HK-2 (cell line): ENCODE measurements around the gene DPH3.

ENCODE experiments used
- DNase-seq: peaks from one replicate; pipeline ENCODE4 v3.0.0-alpha.2; 2018; ENCODE audit not compliant: unreplicated experiment

DPH3 gene

DNA sequence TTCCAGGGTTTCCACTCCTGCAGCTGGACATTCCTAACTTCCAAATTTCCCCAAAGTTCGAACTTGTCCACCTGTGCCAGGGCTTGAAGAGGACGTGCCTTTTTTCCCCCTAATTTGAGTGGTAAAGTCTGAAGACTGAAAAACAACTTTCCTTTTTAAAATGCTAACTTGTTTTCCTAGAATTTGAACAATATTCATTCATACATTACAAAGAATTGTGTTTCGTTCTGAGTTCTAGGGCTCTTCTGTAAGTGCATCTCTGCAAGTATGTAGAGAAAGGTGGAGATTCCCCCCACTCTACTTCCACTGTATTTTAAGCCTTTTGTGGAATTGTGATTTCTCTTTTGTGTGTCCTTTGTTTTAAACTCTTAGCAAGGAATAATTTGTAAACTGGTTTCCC lies 9.4 kb downstream of the DPH3 start:
- DNase-seq, result no peak

DNA sequence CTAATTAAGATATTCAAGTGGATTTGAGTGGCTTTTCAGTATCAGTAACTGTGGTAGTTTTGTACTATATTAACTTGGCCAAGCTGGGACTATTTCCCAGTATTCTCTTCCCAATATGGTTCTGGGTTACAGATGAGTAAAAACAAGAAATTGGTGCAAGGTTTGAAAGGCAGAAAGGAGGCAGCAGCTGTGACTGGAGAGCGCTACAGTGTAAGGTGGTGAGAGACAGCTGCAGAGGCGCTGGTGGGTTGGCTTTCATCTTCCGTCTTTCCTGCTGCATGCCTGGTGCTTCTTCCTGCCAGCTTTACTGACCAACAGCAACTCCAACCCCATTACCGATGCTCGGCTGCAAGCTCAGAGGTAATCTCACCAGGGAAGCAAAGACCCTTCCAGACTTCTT lies 9.8 kb downstream of the DPH3 start:
- DNase-seq, result no peak

GRCh38 chr3:16253601-16254000 lies 11.1 kb downstream of the DPH3 start:
- DNase-seq, result no peak

DNA sequence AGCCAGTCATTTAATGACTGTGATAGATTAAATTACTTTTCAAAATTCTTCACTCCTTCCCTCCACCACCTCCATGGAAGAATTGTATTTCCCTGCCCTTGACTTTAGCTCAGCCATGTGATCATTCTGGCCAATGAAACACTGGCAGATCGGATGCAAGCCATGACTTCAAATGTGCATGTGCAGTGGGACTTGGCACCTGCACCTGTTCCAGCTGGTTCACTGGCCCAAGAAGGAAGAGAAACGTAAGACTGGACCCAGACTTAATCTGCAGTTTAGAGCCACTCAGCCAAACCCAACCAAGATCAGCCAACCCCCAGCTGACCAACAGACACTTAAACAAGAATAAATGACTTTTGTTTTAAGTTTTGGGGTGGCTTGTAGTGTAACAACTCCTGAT lies 11.8 kb downstream of the DPH3 start:
- DNase-seq, result no peak

DNA sequence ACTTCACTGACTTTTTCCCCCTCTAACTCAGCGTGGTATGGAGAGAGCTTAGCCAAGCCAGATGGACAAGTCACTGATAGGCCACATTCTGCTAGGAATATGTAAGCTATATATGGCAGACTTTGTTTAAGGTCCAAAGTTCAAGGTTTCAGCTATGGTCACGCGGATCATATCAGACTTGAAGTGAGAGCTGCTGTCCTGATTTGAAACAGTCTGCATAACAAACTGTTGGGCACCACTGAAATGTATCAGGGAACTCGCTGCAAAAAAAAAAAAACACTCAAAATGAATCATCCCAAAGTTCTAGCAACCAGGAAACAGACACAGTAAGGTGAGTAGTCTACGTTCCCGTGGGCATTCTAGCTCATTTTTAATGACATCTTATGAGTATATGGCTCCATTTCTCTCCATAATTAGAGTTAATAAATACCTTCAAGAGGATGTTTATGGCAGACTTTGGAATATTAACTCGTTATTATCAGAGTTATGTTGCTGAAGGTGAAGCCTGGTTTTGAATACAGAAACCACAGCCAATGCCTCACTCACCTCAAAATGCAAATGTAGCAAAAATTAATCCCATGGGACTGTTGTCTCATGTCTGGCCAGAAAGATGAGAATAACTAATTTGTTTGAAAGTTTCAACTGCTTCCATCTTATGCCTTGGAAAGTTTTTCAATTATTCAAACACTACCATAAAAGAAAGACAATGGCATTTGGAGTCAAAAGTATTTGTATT lies 12.3 kb downstream of the DPH3 start:
- DNase-seq, result no peak

- DNase-seq, result no peak
Observed at GRCh38 chr3:16251316-16252085, 13.2 kb downstream of the DPH3 start.

GRCh38 chr3:16249886-16250285 lies 14.9 kb downstream of the DPH3 start:
- DNase-seq, result no peak

GRCh38 chr3:16249336-16249735 lies 15.4 kb downstream of the DPH3 start:
- DNase-seq, result no peak

DNA sequence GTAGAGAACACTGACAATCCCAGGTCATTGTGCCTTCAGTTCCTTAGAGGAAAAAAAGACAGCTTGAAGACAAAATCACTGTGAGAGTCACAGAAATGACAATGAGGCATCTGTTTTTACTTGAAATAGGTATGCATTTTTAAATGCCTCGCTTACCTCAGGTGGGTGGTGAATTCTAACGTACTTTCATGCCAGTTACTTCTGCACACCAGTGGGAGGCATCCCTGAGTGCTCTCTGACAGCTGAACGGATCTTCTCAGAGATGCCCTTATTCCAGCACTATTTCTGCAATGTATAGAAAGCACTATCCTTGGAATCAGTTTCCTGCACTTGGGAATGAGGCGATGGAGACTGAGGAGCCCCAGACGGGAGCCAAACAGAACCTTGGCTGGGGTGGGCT lies 16.2 kb downstream of the DPH3 start:
- no peak for DNase-seq

- peak; percentile 63 for DNase-seq
Observed at GRCh38 chr3:16247282-16248061, 17.3 kb downstream of the DPH3 start.

DNA sequence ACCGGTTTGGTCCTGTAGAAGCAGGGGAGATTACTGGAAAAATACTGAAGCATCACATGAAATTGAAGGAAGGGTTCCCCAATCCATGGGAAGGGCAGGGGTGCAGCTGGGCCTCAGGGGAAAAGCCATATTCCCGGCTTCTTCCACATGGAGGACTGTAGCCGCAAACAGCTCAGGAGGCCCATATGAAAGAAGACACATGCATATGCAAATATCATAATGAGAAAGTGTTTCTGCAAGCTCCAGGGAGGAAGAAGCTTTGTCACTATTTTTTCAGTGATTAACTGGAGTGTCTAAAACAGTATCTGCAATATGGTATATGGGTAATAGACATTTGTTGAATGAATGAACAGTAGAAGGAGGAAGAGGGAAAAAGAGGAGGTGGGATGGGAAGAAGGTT lies 19.1 kb downstream of the DPH3 start:
- DNase-seq, result no peak

- peak; percentile 42 for DNase-seq
Observed at GRCh38 chr3:16243706-16244490, 20.8 kb downstream of the DPH3 start.

DNA sequence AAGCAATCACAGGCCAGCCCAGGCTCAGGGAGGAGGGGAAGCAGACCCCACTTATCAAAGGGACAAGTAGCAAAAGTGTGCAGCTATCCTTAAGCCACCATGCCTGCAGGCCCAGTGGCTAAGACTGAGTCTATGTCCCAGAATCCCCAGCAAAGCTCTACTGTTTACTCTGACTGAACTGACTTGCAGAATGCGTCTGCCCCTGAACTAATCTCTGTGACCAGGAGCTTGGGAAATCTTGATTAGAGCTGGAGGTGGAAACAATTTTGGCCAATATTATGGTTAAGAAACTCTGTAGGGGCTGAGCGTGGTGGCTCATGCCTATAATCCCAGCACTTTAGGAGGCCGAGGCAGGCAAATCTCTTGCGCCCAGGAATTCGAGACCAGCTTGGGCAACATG lies 22.6 kb downstream of the DPH3 start:
- no peak for DNase-seq

GRCh38 chr3:16241225-16241624 lies 23.5 kb downstream of the DPH3 start:
- DNase-seq, result no peak

DNA sequence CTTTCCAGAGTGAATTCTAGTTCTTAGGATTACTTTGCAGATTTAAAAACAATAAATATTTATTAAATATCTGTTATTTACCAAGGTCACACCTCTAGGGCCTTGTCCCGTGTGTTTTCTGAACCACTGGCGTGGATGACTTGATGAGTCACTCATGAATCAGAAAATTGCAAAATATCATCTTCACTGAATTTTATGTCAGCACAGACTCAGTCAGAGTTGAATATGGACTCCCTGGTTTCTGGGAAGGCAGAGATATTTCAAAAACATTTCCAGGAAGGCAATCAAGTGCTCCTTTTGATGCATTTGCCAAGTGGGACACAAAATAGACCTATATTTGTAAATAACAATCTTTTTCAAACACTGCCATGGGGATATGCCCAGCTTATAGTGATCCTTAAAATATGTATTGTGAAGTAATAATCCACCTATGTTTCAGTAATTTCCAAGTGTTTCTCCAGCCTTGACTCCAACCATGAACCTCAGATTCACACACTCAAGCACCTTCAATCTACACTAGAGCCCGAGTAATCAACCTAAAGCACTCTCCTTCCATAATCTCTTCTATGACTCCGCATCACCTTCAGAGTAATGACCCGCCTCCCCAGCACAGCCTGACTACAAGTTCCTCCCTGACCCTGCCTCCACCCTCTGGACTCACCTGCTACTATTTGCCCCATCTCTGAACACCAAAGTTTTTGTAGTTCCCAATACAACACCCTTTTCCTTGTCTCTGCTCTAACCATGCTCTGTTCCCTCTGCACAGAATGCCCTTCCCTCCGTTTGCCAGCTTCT lies 24.3 kb downstream of the DPH3 start:
- no peak for DNase-seq

- DNase-seq, result no peak
Observed at GRCh38 chr3:16239780-16240179, 25.0 kb downstream of the DPH3 start.

DNA sequence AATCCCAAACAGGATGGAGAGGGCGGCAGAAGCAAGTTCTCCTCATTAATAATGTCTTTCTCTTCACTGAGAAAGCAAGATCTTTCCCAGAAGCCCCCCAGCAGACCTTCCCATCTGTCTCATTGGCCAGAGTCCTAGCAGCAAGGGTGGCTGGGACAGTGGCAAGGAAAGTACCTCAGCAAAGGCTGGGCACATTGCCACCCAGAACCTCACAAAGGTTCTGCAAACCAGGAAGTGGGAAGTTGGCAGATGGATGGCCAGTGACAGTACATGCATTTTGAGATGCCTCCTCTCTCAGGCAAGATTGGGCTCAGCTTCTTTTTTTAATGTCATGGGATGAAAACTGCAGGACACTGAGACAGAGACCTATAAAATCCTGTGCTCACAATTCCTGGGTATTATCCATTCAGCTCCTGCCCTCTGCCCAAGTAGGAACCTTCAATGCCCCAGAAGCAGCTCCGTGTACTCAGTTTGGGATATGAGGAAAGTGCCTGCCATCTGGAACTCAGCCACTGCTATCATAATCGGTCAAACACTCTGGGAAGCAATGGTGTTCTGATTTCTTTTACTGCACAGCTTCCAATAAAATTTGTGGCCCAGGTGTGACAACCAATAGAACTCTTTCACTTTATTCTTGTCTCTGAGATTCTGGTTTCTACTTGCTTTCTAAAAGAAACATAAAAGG lies 25.5 kb downstream of the DPH3 start:
- DNase-seq, result no peak

DNA sequence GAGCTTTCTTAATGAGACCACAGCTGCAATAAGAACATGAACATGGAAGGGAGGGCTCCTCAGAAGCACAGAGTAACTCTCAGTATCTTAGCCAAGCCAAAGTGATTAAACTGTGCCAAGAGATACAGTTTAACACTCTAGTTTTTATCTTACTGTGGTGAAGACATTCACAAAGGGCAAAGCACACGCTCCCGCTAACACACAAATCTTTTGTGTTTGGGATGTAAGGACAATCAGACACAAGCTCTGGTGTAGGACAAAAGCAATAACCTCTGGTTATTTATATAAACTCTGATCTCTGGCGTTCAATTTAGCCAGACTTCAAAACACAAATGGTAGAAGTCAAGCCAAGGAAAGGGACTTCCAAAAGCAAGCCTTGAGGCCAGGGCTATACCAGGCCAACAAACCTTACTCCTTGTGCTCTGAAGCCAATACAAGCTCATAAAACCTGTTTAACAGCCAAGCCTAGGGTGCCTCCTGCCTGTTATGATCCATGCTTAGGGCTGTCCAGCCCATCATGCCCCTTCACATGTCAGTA lies 27.8 kb downstream of the DPH3 start:
- DNase-seq, result no peak

DNA sequence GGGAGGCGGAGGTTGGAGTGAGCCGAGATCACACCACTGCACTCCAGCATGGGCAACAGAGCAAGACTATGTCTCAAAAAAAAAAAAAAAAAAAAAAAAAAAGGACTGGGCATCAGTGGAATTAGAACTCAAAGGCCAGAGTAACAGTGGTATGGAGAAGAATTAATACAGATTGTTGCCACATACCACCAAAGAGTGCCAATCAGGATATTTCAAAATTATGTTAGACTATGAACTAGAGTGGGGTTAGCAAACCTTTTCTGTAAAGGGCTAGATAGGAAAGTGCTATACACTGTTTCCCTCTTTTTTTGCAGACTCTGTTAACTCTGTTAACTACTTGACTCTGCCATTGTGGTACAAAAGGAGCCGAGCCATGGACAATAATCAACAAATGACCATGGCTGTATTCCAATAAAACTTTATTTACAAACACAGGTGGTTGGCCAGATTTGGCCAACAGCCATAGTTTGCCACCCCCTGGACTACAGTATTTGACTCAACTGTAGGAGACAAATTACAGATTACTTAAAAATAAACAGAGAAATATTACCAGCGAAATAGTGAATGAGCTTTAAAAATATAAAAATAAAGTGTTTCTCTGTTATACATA lies 28.6 kb downstream of the DPH3 start:
- no peak for DNase-seq

- DNase-seq, result no peak
Observed at GRCh38 chr3:16234281-16234680, 30.5 kb downstream of the DPH3 start.
